NCI-H446 (cell line): Measurements from ENCODE around the gene KRTAP10-1.

ENCODE experiments used
- DNase-seq, 2 experiments: peaks; one replicate each; lab custom pipeline; 2025; lab: John Stamatoyannopoulos, UW

Gene KRTAP10-1

GRCh38 chr21:44548922-44549321, 8.9 kb upstream of the KRTAP10-1 start:
- DNase-seq: no peak

DNA sequence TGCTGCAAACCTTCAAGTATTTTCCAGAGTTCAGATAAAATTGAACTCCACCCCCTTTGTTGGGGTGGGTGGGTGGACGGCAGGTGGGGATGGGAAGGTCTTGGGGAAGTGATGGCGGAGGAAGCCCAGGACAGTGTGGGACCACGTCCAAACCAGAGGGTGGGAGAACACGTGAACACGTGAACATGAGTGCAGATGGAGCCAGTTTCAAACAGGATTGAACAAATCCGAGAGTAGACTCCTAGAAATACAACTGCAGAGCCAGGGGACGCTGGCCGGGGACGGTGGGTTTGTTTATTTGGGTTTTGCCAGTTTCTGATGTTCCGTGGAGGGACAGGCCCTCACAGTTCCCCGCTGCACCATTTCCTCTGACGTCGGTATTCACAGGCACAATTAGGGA, 8.4 kb upstream of the KRTAP10-1 start:
- no peak for DNase-seq

GRCh38 chr21:44547656-44548331, 7.8 kb upstream of the KRTAP10-1 start:
- no peak for DNase-seq

- DNase-seq: no peak
Measured at GRCh38 chr21:44544566-44544965, 4.6 kb upstream of the KRTAP10-1 start.

DNA sequence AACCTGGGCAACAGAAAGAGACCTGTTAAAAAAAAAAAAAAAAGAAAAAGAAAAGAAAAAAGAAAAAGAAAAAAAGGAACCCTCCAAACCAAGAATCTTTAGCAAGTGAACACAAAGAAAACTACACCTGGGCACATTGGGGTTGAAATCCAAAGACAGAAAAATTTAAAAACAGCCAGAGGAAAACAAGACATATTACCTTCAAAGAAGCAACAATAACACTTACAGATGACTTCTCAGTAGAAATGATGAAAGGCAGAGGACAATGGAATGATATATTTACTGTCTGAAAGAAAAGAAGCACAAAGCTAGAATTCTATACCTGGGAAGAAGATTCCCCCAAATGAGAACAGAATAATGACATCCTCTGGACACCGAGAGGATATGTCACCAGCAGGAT, 2.7 kb upstream of the KRTAP10-1 start:
- no peak for DNase-seq

DNA sequence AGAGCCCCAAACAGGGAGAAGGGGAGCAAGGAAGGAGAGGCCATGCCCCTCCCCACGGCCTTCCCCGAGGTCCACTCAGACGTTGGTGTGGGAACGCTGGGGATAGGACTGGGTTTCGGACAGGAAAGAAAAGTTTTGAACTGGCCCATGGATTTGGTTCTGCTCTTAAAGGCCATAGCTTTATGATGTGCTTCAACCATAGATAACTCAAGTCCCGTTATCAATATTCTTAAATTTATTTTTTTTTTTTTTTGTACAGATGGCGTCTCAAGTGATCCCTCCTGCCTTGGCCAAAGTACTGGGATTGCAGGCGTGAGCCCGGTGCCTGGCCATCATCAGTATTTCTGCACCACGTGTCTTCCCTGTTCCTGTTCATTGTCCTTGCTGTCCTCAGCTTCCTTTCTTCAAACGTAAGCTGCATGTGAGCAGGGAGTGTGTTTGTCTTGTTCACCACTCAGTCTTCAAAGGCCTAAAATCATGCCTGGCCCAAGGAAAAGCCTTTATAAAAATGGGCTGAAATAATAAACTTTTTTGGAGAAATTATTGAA, 820 bp upstream of the KRTAP10-1 start:
- no peak for DNase-seq

GRCh38 chr21:44539046-44539445, 949 bp downstream of the KRTAP10-1 start:
- DNase-seq: no peak

- DNase-seq: no peak
Measured at GRCh38 chr21:44537930-44538911, 1.8 kb downstream of the KRTAP10-1 start.

DNA sequence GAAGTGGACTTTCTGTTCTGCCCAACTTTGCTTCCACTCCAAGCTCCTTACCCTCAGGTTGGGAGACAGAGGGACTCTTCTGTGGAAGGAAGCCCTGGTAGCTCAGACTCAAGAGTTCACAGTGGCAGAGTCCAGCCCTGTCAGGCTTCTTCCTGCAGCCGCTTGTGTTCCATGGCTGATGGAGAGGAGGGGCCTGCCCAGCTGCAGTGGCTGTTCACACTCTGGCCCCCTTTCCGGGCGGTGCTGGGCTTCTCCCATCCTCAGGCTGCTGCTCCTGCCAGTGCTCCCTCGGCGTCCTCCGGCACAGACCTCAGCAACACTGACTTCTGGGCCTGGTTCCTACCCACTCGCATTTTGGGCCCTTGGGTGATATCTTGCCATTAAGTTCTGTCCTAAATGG, 4.0 kb downstream of the KRTAP10-1 start:
- no peak for DNase-seq

- no peak for DNase-seq
Measured at GRCh38 chr21:44534688-44535087, 5.3 kb downstream of the KRTAP10-1 start.

DNA sequence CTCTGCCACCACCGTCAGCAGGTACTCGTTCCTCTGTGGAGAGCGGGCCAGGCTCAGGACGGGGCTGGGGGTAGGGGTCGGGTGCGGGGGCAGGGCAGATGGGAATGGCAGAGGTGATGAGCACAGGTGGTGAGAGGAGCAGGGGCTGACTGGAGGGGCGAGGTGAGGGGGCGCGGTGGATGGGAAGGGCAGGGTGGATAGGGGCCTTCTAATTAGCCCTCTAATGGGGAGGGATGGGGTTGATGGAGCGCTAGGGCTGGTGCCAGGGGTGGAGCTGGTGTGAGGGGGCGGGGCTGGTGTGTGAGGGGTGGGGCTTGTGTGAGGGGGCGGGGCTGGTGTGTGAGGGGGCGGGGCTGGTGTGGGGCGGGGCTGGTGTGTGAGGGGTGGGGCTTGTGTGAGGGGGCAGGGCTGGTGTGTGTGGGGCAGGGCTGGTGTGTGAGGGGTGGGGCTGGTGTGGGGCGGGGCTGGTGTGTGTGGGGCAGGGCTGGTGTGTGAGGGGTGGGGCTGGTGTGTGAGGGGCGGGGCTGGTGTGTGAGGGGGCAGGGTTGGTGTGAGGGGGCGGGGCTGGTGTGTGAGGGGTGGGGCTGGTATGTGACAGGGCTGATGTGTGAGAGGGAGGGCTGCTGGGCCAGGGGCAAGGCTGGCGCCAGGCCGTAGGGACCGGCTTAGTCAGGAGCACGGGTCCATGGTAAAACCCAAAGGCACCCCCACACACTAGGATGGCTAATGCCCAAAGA, 5.9 kb downstream of the KRTAP10-1 start:
- no peak for DNase-seq

DNA sequence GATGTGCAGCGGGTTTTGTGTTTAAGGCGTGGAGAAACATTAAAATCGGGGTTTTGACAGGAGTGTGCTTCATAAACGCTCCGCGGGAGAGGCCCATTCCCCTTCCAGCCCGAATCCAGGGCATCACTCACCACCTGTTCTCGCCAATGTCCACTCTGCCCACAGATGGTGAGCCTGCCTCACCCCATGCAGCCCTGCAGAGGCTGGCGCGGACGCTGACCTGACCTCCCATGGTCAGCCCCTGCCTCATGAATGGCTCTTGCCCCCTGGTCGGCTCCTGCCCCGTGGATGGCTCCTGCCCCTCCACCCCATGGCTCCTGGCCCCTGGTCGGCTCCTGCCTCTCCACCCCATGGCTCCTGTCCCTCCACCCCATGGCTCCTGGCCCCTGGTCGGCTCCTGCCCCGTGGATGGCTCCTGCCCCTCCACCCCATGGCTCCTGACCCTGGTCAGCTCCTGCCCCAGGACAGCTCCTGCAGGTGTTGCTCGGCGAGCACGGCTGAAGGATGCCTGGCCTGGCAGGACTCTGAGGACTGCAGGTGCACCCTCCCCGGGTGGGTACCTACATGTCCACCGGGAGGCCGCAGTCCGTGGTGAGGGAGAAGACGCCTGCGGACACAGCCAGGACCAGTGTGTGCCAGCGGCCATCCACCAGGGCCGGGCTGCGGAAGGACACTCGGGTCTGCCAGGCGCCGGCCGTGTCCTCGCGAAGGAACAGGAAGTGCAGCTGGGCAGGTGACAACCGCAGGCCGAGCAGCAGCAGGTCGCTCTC, 6.7 kb downstream of the KRTAP10-1 start:
- DNase-seq: no peak

DNA sequence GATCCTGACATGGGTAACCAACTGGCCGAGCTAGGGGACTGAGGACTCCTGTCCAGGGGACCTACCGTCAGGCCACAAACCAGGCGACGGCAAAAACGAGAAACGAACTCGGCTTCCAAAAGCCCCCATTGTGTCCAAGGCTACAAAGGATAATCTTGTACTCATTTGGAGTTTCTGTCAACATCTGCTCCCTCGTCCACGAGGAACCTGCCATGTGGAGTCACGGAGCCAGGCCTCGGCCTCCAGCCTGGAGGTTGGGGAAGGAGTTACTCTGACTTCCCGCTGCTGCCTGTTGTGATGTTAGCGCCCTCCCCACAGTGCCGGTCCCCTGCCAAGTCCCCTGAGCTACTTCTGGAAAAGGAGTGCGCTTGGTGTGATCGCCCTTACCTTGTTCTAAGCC, 7.3 kb downstream of the KRTAP10-1 start:
- DNase-seq: no peak

DNA sequence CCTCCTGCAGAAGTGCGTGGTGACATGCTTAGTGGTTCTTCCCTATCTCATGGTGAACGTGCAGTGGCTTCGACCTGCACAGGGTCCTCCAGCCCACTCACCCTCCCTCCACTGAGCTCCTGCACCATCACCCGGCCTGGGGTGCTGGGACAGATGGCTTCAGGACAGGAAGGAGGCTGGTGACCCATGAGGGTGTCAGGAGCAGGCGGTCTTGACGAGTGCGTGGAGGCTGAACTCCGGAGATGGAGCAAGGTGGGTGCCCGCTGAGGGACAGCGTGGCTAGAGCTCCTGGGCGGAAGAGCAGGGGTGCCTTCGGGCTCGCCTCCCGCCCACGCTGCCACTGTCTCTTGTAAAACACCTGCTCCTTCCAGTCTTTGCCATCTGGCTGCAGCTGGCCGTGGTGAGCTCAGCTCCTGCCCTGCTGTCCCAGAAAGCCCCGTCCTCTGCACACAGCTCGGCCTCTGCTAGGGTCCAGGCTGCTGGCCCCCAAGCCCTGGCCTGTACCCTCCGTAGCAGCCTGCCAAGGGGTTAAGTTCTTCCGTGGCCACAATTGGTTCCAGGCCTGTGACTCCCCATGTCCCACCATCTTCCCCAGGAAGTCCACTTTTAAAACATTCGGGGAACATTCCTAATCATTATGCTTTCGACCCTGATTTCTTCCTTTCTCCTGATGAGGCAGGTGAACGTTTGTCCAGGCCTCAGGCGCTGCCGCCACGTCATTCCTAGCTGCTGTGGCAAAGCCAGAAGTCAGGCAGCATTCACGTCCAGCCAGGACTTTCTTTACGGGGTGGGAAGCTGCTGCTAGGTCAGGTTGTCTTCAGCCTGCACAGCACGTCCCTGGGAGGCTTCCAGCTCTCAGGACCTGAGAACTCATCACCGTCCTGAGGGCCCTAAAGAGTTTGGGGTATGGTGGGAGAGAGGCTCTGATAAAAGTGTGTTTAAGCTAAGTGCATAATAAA, 8.1 kb downstream of the KRTAP10-1 start:
- DNase-seq: no peak

GRCh38 chr21:44530903-44531605, 8.9 kb downstream of the KRTAP10-1 start:
- DNase-seq: no peak

GRCh38 chr21:44530221-44530902, 9.6 kb downstream of the KRTAP10-1 start:
- no peak for DNase-seq

- DNase-seq: no peak
Measured at GRCh38 chr21:44529503-44530125, 10.4 kb downstream of the KRTAP10-1 start.

DNA sequence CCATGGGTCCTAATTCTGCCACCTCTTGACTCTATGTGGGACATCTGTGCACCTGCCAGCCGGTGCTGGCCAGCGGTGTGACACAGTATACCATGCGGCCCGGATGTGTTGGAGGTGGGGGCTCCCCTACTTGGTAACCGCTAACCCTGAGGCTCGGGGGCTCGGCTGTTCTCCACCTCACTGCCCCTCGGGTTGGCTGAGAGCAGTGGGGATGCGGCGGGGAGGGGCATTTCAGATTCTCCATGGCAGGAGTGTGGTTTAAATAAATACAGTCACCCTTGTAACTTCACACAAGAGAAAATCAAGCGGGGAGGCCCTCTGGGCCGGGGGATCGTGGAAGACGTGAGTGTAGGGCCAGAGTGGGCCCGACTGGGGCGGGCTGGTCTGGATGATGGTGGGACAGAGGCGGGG, 11.0 kb downstream of the KRTAP10-1 start:
- DNase-seq: no peak

DNA sequence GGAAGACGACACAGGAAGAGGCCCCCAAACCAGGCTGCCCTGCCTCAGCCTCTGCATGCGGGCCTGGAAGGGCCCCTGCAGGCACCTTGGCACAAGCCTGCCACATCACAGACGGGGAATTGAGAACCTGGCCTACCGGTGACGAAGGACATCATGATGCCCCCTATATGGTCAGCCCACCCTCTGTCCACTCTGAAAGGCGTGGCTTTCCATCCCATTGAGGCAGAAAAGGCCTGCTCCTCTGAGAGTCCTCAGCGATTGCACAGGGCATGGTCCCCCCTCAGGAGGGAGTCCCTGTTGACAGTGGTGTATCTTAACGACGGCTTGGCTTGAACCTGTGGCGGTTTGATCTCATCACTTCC, 11.4 kb downstream of the KRTAP10-1 start:
- DNase-seq: no peak
